Testis (tissue), 3 donors: ENCODE results near the gene C14orf93. TPM values are rescaled to one million over a fixed set of nuclear protein-coding genes. Genes with fewer than 3 reads are reported as not detected.
"Not testable (repeated sequence)": the region's sequence is repeated elsewhere in the genome, so short reads cannot be mapped to it uniquely, and the experiment has no call there.

Source experiments
- DNase-seq: peaks from one replicate; pipeline ENCODE4 v3.0.0-alpha.2; 2019
- H3K27ac ChIP-seq, 2 donors: fragments of 200-600 bp; sonication (generic); one replicate each; pipeline ENCODE4 v1.5.1; 2019
- H3K27me3 ChIP-seq: fragments of 200-600 bp; sonication (generic); one replicate; pipeline ENCODE4 v1.5.1; 2019
- H3K36me3 ChIP-seq: fragments of 200-600 bp; sonication (generic); one replicate; pipeline ENCODE4 v1.5.1; 2017; ENCODE audit warnings: low read depth; ENCODE audit errors: missing control alignments
- H3K4me1 ChIP-seq: fragments of 200-600 bp; sonication (generic); one replicate; pipeline ENCODE4 v1.5.1; 2019
- H3K4me3 ChIP-seq, 2 donors: fragments of 200-600 bp; sonication (generic); one replicate each; pipeline ENCODE4 v1.5.1; 2017 to 2019
- H3K9me3 ChIP-seq: fragments of 200-600 bp; sonication (generic); one replicate; pipeline ENCODE4 v1.5.1; 2017
- POLR2A ChIP-seq: fragments of 450-650 bp; IDR thresholded peaks from one replicate; pipeline ENCODE4 v1.6.1; 2017; ENCODE audit warnings: antibody characterized with exemption, mild to moderate bottlenecking, moderate library complexity
- WGBS, 2 donors: methylation state at CpG; one replicate each; pipeline ENCODE4 v1.1.5; 2018; 5-methylcytosine and 5-hydroxymethylcytosine counted together
- intact Hi-C: fragments of 100-400 bp; cut with DNase I; formaldehyde crosslinking; loops from one replicate; pipeline ENCODE4 v1.15.1; 2023; ENCODE audit warnings: low total_unique reads
- polyA plus RNA-seq: library from polyadenylated mRNA; stranded (reverse); fragments of 350-450 nt; fragmentation: Illumina TruSeq; extraction: RNeasy Lipid Tissue Mini Kit (QIAGEN cat#74804); gene quantifications from one replicate; pipeline ENCODE4 v1.2.3, GENCODE V29; 2014; ENCODE audit warnings: low read depth, low replicate concordance; ENCODE audit not compliant: insufficient read depth
- total RNA-seq, 2 donors: library from RNA; depleted of rRNA; stranded (reverse); fragments of >200 nt; gene quantifications; one replicate each; pipeline ENCODE4 v1.2.3, GENCODE V29; 2016
- TF ChIP-seq, protein P1 (sequence below), 3 experiments: fragments of 450-650 bp in 2 of 3; fragments of 200-600 bp in 1 of 3; sonication (generic) in 1 of 3; IDR thresholded peaks; one replicate each; pipeline ENCODE4 v1.5.1; 2016 to 2019; ENCODE audit warnings: antibody characterized with exemption in 3 of 3, mild to moderate bottlenecking in 2 of 3, moderate library complexity in 1 of 3

The C14orf93 gene
- total and polyA plus RNA-seq, 3 donors from 2014 or later, result 4.5 to 17.5 (median 12.5) TPM

DNA sequence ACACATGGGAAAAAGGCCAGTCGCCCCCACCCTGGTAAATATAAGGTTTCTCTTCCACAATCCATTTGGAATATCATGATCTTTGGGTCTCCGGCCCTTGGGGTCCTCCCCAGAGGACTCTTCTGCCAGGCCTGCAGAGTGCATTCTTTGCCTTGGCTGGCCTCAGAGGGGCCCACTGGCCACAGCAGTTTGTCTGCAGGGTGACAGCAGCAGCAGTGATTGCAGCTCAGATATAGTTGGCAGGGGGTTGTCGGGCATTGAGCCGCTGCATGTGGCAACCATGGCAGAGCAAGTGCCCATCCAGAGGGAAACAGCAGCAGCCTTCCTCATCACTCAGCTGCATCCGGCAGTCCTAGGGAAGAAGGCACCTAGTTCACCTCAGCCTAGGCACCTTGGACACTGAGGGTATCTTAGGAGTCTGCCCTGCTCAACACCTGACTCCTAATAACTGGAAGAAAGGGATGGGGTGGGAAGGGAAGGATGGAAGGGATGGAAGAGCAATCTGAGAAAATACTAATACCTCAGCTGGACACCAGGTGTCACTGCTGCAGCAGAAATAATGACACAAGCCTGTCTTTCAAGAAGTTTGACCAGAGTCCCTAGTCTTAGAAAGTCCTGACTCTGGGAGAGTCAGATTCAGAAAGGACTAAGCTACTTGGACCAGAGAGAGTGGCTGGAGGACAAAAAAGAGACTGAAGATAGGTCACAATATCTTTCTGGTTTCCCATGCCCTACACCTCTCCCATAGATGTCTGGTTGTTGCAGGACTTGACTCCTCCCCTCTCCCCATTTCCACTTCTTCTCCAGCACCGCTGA is 36.5 kb downstream of the C14orf93 start:
- TF ChIP-seq, protein P1, sequence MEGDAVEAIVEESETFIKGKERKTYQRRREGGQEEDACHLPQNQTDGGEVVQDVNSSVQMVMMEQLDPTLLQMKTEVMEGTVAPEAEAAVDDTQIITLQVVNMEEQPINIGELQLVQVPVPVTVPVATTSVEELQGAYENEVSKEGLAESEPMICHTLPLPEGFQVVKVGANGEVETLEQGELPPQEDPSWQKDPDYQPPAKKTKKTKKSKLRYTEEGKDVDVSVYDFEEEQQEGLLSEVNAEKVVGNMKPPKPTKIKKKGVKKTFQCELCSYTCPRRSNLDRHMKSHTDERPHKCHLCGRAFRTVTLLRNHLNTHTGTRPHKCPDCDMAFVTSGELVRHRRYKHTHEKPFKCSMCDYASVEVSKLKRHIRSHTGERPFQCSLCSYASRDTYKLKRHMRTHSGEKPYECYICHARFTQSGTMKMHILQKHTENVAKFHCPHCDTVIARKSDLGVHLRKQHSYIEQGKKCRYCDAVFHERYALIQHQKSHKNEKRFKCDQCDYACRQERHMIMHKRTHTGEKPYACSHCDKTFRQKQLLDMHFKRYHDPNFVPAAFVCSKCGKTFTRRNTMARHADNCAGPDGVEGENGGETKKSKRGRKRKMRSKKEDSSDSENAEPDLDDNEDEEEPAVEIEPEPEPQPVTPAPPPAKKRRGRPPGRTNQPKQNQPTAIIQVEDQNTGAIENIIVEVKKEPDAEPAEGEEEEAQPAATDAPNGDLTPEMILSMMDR (IDR thresholded peaks at IDR 0.05), result peak; percentile 59 to 76 (median 69)
- TF ChIP-seq POLR2A, result no peak
- Histone ChIP-seq H3K27me3 (no peaks in the 10 kb centered on the region), H3K4me1 (peaks cover 10% of the 10 kb centered on the region), H3K9me3 (no peaks in the 10 kb centered on the region), H3K36me3 (no peaks in the 10 kb centered on the region), H3K27ac (no peak overlapping the region), H3K4me3 (no peak overlapping the region)
- 86 to 94% methylated on average over 4 to 6 of the region's 6 CpGs for WGBS, 2 donors
- intact Hi-C loops, result no loop called here
- DNase-seq, result peak; percentile 64

DNA sequence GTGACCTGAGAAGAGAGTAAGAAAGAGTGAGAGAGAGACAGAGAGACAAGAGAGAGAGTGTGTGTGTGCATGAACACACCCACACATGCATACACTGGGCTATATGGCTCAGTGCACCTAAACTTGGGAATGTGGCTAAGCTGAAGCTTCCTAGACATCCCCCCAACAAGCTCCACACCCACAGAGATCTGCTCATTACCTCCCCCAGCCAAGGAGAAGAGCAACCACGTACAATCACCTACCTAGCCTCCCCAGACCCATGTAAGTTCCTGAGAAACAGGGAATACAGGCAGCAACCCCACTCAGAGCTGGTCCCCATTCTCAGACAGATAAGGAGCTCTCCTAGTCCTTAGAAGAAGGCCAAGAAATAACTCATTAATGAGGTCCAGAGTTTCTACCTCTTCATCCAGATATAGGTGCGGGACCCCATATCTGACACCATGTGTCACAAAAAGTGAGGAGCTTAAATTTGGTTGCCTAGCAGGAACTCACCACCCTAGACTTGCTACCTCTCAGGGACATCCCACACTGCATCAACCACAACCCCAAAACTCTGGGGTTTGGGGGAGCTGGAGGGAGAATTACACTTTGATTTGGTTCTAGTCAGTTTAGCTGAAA is 37.5 kb downstream of the C14orf93 start:
- Histone ChIP-seq H3K36me3 (no peaks in the 10 kb centered on the region), H3K27ac (no peak overlapping the region), H3K4me1 (peaks cover under 1% of the 10 kb centered on the region), H3K9me3 (no peaks in the 10 kb centered on the region), H3K27me3 (no peaks in the 10 kb centered on the region), H3K4me3 (no peak overlapping the region)
- no peak for TF ChIP-seq POLR2A
- TF ChIP-seq, protein P1 (IDR thresholded peaks at IDR 0.05), result no peak
- WGBS, 2 donors, result 89 to 91% methylated on average over 2 of the region's 2 CpGs
- intact Hi-C loops, result no loop called here
- no peak for DNase-seq

DNA sequence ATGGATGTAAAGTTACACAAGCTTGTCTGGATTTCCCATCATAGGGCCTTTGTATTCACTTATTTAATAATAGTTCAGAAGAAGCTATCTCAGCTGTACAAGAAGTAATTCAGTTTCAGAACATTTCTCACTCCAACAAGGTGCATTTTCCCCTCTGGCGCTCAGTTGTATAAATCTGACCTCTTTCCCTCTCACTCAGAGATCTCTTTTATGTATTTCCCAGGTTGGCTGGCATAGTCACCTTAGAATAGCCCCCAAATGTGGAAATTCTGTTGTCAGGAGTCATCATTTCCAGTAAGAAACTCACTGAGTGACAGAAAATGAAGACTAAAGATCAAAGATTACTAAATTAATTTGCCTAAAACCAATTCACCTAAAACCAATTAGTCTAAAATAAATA is 38.8 kb downstream of the C14orf93 start:
- H3K4me1 ChIP-seq, result no peaks in the 10 kb centered on the region
- TF ChIP-seq, protein P1 (IDR thresholded peaks at IDR 0.05), result no peak
- TF ChIP-seq POLR2A, result no peak
- WGBS, 2 donors, result 94 to 100% methylated on average over 1 of the region's 1 CpG
- DNase-seq, result no peak
- H3K4me3 ChIP-seq, result no peak overlapping the region
- no peaks in the 10 kb centered on the region for H3K27me3 ChIP-seq
- no peaks in the 10 kb centered on the region for H3K36me3 ChIP-seq
- intact Hi-C loops, result no loop called here
- H3K9me3 ChIP-seq, result no peaks in the 10 kb centered on the region
- H3K27ac ChIP-seq, result no peak overlapping the region

DNA sequence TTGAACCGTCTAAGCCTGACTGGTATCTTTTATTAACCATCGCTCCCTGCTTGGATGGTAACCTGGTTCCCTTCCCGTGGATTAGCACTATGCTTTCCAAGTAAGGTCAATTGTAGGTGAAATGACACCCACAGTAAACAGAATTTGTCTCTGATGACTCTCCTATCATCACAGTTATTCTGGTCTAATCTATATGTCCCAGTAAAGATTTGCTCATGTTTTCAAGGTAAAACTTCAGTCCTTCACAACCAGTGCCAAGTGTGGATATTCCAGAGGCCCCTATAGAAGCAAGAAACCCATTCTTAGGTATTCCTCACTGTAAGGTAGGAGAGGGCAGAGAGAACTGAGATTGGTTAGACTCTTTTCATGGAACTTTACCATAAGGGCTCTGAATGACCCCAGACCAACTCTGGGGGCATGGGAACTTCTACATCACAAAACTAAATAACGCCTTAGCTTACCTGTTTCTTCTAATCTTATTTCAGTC is 43.1 kb downstream of the C14orf93 start:
- WGBS, 2 donors, result 64% methylated on average over 4 of the region's 4 CpGs
- DNase-seq, result no peak
- Histone ChIP-seq H3K27me3 (no peaks in the 10 kb centered on the region), H3K4me1 (no peaks in the 10 kb centered on the region), H3K27ac (no peak overlapping the region), H3K9me3 (no peaks in the 10 kb centered on the region), H3K36me3 (no peaks in the 10 kb centered on the region), H3K4me3 (no peak overlapping the region)
- TF ChIP-seq, protein P1 (IDR thresholded peaks at IDR 0.05), result no peak
- TF ChIP-seq POLR2A, result no peak
- intact Hi-C loops, result no loop called here

DNA sequence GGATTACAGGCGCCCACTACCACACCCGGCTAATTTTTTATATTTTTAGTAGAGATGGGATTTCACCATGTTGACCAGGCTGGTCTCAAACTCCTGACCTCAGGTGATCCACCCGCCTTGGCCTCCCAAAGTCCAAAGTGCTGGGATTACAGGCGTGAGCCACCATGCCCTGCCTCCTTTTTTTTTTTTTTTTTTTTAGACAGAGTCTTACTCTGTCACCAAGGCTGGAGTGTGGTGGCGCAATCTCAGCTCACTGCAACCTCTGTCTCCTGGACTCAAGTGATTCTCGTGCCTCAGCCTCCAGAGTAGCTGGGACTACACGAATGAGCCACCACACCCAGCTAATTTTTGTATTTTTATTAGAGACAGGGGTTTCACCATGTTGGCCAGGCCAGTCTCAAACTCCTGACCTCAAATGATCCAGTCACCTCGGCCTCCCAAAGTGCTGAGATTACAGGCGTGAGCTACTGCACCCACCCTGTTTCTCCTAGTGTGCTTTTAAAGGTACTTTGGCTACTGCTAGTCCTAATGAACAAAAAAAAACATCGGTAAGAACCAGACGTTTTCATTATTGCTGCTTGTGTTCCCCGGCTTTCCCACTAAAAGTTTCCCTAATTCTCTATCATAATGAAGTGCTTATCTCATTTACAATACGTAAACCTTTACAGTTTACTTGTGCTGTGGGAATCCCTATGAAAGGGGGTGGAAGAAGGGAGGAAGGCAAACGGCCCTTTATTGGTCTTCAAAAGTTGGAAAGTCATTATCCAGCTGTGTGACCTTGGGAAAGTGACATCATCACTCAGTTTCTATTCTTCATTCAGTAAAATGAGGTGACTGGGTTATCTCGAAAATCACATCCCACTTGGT is 43.8 kb downstream of the C14orf93 start:
- H3K9me3 ChIP-seq, DNase-seq, H3K27ac ChIP-seq, H3K36me3 ChIP-seq, H3K27me3 ChIP-seq, H3K4me1 ChIP-seq, intact Hi-C loops, H3K4me3 ChIP-seq: not testable (repeated sequence)
- whole genome bisulfite sequencing, 2 donors, result 63 to 64% methylated on average over 15 of the region's 15 CpGs
